CD4-positive, alpha-beta T cell treated with Interleukin-1 beta for 1 hour (primary cell): ENCODE results near the gene STX16.

Source experiments
- DNase-seq, 2 donors: peaks; one replicate each; pipeline ENCODE4 v3.0.0-alpha.2; 2020 to 2022

Gene STX16, protein sequence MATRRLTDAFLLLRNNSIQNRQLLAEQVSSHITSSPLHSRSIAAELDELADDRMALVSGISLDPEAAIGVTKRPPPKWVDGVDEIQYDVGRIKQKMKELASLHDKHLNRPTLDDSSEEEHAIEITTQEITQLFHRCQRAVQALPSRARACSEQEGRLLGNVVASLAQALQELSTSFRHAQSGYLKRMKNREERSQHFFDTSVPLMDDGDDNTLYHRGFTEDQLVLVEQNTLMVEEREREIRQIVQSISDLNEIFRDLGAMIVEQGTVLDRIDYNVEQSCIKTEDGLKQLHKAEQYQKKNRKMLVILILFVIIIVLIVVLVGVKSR

DNA sequence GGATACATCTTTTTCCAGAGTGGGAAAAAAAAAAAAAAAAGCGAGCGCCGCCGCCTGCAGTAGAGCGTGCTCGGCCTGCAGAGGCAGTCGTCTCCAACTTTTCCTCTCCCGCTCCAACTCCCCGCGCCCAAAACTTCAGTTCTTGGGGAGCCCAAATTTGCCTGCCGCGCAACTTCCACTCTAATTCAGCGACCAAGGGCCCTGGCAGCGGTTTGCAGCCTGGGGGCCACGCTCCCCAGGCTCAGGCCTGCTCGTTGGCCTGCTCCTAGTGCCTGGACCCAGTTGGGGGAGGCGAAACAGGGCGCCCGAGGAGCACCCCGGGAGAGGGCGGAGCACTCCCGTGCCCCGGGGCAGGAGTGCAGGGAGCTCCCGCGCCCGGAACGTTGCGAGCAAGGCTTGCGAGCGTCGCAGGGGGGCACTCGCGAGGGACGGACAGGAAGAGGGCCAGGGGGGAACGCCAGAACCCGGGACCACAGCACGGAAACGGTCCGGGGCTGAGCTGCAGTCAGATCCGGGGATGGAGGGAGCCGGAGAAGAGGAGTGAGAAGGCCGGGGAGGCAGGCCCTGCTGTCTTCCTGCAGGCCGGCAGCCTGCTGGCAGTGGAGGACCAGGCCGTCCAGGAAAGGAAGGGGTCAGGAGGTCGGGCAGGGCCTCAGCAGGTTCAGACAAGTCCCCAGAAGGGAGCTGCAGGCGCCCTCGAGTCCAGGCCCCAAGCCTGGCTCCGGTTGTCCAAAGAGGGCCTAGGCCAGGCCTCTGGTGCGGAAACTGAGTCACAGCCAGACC is at the start of gene STX16:
STX16 (plus strand) TSS at position 508 of the 783 bp plus-strand sequence. CDS start 724 bp downstream, outside the sequence.
- DNase-seq: peak; percentile 87 to 89

- no peak for DNase-seq
These were observed 49.0 kb upstream of the STX16 start for GRCh38 chr20:58602124-58602523.

- no peak for DNase-seq
These were observed 47.4 kb upstream of the STX16 start for GRCh38 chr20:58603721-58604120.

GRCh38 chr20:58604128-58604881 is 46.8 kb upstream of the STX16 start:
- DNase-seq: no peak

DNA sequence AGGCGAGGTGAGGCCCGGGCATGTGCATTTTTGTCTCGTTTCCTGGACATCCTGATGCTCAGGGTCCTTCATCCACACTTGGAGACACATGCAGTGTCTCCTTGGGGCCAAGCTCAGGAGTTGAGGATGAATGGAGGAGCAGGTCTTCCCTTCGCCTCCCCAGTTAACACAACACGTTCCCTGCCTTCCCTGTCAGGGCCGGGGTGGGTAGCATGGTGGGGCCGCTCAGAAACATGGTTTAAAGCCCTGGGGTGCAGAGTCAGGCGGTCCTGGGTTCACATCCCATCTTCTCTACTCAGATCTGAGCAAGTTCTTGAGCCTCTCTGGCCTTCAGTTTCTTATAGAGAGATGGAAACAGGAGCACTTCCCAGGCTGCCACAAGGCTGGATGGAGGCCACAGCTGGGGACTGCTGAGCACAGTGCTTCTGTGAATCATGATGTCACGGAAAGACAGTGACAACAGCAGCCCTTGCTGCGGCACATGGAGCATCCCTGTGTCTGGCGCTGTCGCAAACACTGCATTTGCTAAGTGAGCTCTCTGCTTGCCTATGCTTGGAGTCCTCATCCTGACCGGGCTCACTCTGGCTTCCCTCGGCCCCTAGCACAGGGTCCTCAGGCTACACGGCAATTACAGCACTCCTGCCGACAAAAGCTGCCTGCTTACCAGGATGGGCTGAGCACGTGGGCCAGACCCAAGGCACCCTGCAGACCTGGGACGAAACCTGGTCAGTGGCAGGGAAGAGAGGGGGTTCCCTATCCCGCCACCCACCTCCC is 45.6 kb upstream of the STX16 start:
- no peak for DNase-seq

GRCh38 chr20:58606184-58606583 is 44.9 kb upstream of the STX16 start:
- no peak for DNase-seq

DNA sequence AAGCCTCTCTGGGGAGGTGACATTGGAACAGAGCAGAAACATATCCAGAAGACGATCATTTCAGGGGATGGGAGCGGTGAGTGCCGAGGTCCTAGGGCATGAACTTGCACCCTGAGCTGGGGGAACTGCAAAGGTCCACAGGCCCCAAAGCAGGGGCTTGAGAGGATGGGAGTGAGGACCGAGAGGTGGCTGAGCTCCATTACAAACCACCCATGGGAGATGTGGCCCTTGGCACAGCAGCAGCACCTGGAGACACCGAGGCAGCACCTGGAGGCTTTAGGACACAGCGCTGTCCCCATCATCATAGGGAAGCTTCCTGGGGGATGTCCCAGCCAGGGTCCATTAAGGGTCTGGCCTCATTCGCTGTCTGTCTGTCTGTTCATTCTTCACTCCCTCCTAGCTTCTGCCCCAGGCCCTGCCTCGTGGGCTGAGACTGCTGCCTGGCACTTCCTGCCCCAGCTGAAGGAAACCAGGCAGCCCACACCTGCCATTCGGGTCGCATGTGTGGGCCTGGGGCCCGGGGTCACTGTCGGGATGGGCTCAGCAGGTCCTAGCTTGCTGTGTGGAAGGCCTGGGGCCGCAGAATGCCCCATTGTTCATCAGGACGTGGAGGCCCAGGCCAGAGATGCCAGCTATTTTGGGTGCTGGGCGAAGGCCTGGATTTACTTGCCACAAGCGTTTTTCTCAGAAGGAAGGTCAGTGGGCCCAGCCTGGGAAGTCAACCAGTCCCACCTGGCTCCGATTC is 42.8 kb upstream of the STX16 start:
- DNase-seq: no peak

DNA sequence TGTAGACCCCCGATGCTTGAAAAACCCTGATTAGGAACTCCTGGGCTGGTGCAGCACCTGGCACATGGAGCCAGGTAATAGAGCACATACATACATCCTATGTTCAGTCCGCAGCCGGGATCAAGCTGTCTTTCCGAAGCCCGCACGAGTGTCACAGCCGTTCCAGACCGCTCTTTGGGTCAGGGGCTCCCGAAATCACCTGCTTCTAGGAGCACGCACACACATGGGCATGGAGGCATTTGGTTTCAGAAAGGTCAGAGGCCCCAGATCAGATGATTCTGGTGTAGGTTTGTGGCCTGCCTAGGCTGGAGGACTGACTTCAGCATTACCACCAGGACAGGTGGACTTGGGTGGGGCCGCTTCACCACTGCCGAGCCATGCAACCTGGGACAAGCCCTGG is 42.1 kb upstream of the STX16 start:
- DNase-seq: no peak

DNA sequence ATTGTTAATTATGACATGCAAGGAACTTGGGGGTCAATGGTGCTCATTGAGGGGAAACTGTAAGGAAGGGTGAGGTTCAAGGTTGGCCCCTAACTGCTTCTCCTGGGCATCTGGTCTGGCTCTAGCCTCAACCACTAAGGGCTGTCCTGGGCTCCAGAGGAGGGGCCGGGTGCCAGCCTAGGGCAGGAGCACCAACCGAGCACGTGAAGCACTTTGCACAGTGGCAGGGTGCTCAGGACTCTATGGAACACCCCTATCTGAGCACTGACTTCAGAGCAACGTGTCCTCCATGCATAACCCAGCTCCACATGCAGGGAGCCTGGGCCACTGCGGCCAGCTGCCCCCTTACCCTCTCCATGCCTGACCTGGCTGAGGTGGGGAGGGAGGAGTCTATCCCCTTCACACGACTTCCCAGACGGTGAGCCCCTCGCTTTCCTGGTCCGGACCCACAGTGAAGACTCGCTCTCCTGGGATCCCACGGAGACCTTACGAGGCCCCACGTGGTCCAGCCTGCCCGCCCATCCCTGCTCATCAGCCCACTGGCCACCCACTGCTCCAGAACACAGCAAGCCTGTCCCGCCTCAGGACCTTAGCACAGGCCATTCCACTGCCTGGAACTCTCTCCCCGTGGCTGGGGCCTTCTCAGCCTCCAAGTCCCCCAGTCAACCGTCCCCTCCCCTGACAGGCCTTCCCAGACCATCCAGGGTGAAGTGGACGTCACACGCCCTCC is 40.8 kb upstream of the STX16 start:
- DNase-seq: no peak

- DNase-seq: no peak
These were observed 40.3 kb upstream of the STX16 start for GRCh38 chr20:58610811-58611210.

DNA sequence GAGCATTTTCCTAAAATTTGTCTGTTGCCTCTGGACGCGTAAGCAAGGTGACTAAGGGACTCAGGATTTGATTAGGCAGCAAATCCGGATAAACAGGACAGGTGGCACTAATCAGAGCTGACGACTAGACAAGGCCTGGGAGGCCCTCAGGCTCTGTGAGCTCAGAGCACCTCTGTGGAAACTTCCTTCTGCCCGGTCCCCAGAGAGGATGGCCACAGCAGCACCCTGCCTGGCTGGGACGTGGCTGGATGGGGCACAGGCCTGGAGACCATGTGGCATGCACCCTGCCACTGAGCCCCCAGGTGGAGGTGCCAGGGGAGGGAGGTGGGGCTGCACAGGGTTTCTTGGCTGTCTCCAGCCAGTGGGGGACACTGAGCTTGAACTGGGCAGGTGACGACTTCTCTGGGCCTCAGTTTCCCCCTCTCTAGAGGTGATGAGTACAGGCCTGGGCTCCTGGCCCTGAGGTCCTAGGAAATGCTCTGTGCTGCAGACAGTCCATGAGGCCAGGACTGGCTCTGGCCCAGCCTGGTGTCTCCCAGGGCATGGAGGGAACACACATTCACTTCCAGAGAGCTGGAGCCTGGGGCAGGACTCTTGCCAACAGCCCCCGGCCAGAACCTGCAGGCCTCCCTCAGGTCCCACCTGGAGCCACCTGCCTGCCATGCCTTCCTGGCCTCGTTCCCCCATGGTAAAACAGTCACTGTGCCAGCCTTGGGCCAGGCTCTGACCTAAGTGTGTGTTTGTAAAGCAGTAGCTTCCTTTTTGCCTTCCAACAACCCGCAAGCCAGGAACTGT is 39.6 kb upstream of the STX16 start:
- no peak for DNase-seq

- no peak for DNase-seq
These were observed 38.9 kb upstream of the STX16 start for GRCh38 chr20:58612121-58612691.

DNA sequence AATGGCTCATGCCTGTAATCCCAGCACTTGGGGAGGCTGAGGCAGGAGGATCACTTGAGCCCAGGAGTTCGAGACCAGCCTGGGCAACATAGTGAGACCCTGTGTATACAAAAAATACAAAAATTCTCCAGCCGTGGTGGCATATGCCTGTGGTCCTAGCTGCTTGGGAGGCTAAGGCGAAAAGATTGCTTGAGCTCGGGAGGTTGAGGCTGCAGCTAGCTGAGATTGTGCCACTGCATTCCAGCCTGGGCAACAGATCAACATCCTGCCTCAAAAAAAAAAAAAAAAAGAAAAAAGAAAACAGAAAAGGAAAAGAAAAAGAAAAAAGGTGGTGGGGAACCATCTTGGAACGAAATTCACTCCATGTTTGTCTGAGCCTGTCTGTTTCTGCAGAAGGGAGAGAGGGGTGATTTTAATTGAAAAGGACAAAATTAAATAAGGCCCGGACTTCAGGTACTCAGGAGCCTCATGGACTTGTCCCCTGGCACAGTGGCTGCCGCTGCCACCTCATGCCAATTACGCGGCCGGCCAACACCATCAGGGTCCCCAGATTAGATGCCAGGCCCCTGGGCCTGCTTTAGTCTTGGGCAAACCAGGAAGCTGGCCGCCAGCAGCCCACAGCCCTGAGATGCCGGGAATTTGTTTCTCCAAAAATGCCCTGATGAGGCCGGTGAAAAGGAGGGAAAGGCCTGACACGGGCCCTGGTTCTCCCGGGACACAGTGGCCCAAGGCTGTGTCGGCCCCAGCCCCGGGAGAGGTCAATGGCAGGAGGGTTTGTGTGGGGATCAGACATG is 37.8 kb upstream of the STX16 start:
- DNase-seq: no peak

DNA sequence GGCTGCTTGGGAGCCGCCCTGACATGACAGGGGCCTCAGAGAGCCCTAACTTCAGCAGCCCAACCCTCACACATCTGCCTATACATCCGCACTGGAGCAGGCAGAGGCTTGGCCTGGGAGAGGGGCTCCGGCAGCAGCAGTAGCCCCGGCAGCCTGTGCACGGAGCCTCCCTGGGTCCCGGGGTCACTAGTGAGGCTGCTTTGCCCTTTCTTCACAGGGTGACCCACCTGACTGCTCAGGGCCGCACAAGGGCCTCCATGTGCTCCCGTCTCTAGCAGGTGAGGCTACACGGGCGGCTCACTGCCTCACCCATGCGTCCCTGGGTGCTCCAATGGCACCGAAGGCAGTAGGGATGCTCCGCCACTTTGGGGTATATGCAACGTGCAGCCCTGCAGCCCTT is 36.7 kb upstream of the STX16 start:
- no peak for DNase-seq

GRCh38 chr20:58614984-58615760 is 35.9 kb upstream of the STX16 start:
- no peak for DNase-seq

DNA sequence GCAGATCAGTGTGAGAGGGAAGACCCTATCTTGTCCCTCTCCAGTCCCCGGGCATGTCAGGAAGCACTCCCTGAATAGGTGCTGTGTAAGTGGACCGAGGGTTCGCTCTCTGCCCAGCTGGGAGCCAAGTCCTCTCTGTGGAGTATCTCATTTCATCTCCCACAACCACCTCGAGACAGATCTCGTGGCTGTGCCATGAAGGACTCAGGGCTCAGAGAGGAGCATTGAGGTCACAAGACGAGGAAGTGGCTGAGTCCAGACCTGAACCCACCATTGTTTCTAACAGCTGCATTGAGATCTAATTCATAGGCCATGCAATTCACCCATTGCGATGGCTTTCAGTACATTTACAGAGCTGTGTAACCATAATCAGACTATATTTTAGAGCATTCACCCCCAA is 34.7 kb upstream of the STX16 start:
- no peak for DNase-seq

DNA sequence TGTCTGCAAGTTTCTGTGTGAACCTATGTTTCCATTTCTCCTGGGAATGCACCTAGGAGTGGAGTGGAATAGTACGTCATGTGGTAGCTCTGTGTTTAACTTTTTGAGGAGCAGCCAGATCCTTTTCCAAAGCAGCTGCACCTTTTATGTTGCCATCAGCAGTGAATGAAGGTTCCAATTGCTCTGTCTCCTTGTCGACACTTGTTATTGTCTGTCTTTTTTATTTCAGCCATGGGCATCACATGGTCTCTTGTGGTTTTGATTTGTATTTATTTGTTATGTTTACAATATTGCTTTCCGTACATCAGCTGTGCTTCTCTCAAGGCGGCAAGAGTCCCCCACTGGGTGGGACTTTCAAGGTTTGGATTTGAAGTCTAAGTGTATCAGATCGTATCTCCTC is 33.9 kb upstream of the STX16 start:
- no peak for DNase-seq

DNA sequence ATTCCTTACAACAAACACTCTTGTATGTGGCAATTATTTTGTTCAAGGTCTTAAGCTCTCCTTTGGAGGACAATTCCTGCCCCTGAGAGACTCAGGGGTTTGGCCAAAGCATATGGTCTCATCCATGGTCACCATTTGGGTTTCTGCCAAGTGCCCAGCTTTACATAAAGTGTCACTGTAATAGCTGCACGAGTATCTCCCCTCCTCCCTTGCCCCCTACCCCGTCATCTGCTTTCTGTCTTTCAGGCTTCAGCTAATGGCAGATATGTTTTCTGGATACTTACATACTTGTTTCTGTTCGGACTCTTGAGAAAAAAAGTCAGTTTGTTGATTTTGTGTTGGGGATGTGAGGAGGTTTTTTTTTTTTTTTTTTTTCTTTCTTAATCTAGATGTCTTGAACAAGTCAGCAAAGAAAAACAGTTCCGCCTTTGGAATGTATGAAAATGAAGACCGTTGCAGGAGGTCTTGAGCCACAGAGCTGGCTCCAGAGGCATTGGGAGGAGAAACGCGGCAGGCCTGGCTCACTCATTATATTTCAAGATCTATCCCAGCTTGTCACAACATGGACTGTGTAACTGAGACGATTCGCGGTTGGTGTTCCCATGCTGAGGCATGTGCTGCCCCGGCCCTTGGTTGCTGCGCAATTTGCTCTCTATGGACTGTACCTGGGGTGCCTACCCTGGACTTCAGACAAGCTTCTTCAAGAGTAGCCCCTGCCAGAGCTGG is 32.6 kb upstream of the STX16 start:
- no peak for DNase-seq
